Naive thymus-derived CD8-positive, alpha-beta T cell (primary cell): ENCODE results near the gene PDE4D. TPM values are rescaled to one million over a fixed set of nuclear protein-coding genes. Genes with fewer than 3 reads are reported as not detected.

Experiments used
- ATAC-seq, 2 donors: fragments of 150-1000 bp; cut with Tn5 transposase in 1 of 2; sonication (Bioruptor Pico), chemical (Tn5 transposase) in 1 of 2; 1 replicate in 1 of 2; 2 replicates in 1 of 2; pipeline ENCODE4 v1.10.0; 2021; ENCODE audit warnings: mild to moderate bottlenecking in 2 of 2, moderate library complexity in 2 of 2
- POLR2A ChIA-PET: fragments of 350-600 bp; sonication (Branson Sonifier 250); formaldehyde crosslinking; loops from one replicate; lab custom pipeline; 2021; ENCODE audit warnings: antibody characterized with exemption; lab: Charles Lee
- DNase-seq, 10 donors: peaks; one replicate each; pipeline versions ENCODE4 v3.0.0 to v3.0.0-alpha.2; 2020 to 2022
- H3K27ac Mint-ChIP-seq, 10 donors: one replicate each; pipeline ENCODE4 v1.8.0; 2020 to 2022; ENCODE audit warnings: mild to moderate bottlenecking in 10 of 10, mixed read lengths in 10 of 10, moderate library complexity in 4 of 10, inconsistent platforms in 1 of 10
- H3K27me3 Mint-ChIP-seq, 5 donors: one replicate each; pipeline ENCODE4 v1.8.0; 2021 to 2022; ENCODE audit warnings: mixed read lengths in 5 of 5
- H3K36me3 Mint-ChIP-seq, 3 donors: one replicate each; pipeline ENCODE4 v1.8.0; 2020 to 2022; ENCODE audit warnings: mixed read lengths in 3 of 3, mild to moderate bottlenecking in 2 of 3, inconsistent platforms in 1 of 3
- H3K4me1 Mint-ChIP-seq, 4 donors: one replicate each; pipeline ENCODE4 v1.8.0; 2021 to 2022; ENCODE audit warnings: mixed read lengths in 4 of 4
- H3K4me3 Mint-ChIP-seq, 10 donors: one replicate each; pipeline ENCODE4 v1.8.0; 2020 to 2022; ENCODE audit warnings: mild to moderate bottlenecking in 10 of 10, mixed read lengths in 10 of 10, moderate library complexity in 6 of 10, inconsistent platforms in 1 of 10
- H3K9me3 Mint-ChIP-seq, 9 donors: one replicate each; pipeline ENCODE4 v1.8.0; 2020 to 2022; ENCODE audit warnings: mixed read lengths in 9 of 9, mild to moderate bottlenecking in 3 of 9, inconsistent platforms in 1 of 9, moderate library complexity in 1 of 9
- polyA plus RNA-seq, 3 donors: library from polyadenylated mRNA; unstranded; fragments of 300-500 nt; fragmentation: Illumina TruSeq; gene quantifications; one replicate each; pipeline ENCODE4 v1.2.3, GENCODE V29; 2021
- total RNA-seq, 8 experiments: library from RNA in 2 of 8; stranded (reverse) in 2 of 8; gene quantifications; one replicate each; pipeline ENCODE4 v1.2.3 and lab custom pipeline; 2021 to 2026

PDE4D gene
- total and polyA plus RNA-seq, 5 experiments from 2014 or later: 5.8 to 35.9 (median 8.8) TPM

DNA sequence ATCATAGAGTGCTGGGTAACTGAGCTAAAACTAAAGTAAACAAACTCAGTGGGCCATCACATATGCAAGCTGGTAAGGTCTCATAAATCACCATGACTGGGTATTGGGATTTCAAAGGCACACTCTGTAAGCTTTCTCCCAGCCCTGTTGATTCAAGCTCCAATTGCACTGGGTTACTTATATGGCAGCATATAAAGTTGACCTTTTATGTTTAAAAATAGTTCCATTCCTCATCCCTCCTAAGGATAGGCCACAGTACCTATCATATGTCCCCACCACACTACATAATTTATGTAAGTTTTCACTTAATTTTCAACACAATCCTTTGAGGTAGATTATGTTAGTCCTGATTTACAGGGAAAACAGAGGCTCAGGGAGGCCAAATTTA, 872.2 kb downstream of the PDE4D start:
- Mint-ChIP-seq H3K27me3 (no peaks in the 10 kb centered on the region), H3K4me1 (peaks cover 33 to 53% (median 48%) of the 10 kb centered on the region in 4 donors), H3K36me3 (peaks cover 30 to 84% (median 60%) of the 10 kb centered on the region in 3 donors), H3K4me3 (no peak overlapping the region), H3K27ac (peak overlapping the region in 2 of 10 donors; percentile 20 to 74), H3K9me3 (peaks cover 1 to 12% (median 9%) of the 10 kb centered on the region in 9 donors)
- DNase-seq: no peak
- ATAC-seq: no peak
- POLR2A ChIA-PET: interaction anchor here (1.4 kb wide), 1 partner anchor 18 kb away, joined by 3 read pairs; no protein-coding TSS in a partner anchor

DNA sequence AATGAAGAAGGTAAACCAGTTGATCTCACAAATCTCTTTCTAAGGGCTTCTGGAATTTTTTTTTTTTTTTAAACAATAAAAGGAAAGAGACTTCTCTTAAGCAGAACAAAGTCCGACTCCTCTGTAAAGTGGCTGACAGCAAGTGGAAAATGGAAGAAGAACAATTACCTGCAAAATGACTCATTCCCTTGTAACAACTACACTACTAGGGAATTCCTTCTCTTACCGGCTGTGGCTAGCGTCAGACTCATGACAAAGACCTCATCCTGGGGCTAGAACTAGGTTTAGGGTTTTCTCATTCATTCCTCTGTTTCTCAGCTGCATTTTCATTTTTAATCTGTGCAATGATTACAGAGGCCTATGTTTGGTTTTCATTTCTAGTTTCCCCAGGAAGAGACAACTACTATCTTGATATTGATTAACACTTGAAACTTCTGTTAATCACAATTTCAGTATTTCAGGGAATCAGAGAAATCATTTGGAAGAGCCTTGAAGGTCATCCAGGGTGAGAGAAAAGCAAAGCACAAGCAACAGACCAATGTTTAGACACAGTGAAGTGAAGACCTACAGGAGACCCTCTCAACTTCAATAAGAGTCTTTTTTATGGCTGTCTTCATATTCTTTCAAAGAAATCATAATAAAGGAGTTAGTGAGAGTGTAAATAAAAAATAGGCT, 872.8 kb downstream of the PDE4D start:
- DNase-seq: no peak
- peak in 1 of 2 donors; percentile 17 for ATAC-seq
- POLR2A ChIA-PET: interaction anchor here (1.4 kb wide), 1 partner anchor 18 kb away, joined by 3 read pairs; no protein-coding TSS in a partner anchor
- peaks cover 29 to 84% (median 63%) of the 10 kb centered on the region in 3 donors for H3K36me3 Mint-ChIP-seq
- H3K27ac Mint-ChIP-seq: peak overlapping the region in 2 of 10 donors; percentile 34 to 74
- H3K4me3 Mint-ChIP-seq: peak overlapping the region in 2 of 10 donors; percentile 2 to 3
- H3K27me3 Mint-ChIP-seq: no peaks in the 10 kb centered on the region
- peaks cover 1 to 16% (median 10%) of the 10 kb centered on the region in 9 donors for H3K9me3 Mint-ChIP-seq
- peaks cover 31 to 48% (median 42%) of the 10 kb centered on the region in 4 donors for H3K4me1 Mint-ChIP-seq

DNA sequence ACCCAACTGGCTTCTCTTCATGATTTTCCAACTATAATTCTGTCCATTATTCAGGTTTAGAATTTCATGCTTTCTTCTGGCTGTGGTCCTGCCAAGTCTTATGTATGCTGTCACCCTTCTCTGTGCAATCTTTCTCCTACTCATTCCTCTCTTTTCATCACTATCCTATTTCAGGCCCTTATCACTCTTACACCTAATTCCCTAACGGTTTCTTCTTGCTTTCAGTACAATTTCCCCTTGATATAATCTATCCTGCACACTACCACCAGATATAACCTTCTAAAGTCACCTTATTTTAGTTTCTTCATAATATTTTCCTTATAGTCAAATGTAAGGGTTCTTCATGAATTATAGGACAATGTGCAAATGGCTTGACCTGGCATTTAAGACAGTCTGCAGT, 874.4 kb downstream of the PDE4D start:
- Mint-ChIP-seq H3K36me3 (peaks cover 32 to 85% (median 70%) of the 10 kb centered on the region in 3 donors), H3K27ac (peak overlapping the region in 4 of 10 donors; percentile 0 to 58 (median 40)), H3K27me3 (no peaks in the 10 kb centered on the region), H3K4me1 (peaks cover 34 to 49% (median 39%) of the 10 kb centered on the region in 4 donors), H3K9me3 (peaks cover 4 to 26% (median 12%) of the 10 kb centered on the region in 9 donors), H3K4me3 (no peak overlapping the region)
- POLR2A ChIA-PET: no interaction called here
- no peak for ATAC-seq
- no peak for DNase-seq

DNA sequence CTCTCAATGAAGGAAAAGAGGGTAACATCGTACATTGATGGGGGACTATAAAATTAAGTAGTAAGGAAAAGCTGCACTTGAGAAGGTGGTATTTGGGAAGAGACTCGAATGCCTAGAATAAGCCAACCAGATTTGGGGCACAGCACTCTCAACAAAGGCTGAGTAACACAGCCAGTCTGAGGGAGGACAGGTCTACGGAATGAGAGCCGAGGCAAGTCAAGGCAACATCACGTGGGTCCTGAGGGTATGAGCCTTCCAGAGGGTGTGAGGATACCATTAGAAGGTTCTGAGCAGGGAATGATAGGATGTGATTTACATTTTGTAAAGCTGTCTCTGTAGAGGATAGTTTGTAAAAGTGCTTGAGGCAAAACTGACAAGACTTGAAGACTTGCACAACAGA, 876.6 kb downstream of the PDE4D start:
- peaks cover 33 to 49% (median 39%) of the 10 kb centered on the region in 4 donors for H3K4me1 Mint-ChIP-seq
- H3K4me3 Mint-ChIP-seq: peak overlapping the region in 1 of 10 donors; percentile 26
- H3K36me3 Mint-ChIP-seq: peaks cover 48 to 94% (median 84%) of the 10 kb centered on the region in 3 donors
- H3K27ac Mint-ChIP-seq: peak overlapping the region in 2 of 10 donors; percentile 13 to 88
- ATAC-seq (no peak), DNase-seq (no peak)
- POLR2A ChIA-PET: no interaction called here
- no peaks in the 10 kb centered on the region for H3K27me3 Mint-ChIP-seq
- H3K9me3 Mint-ChIP-seq: peaks cover 4 to 42% (median 24%) of the 10 kb centered on the region in 9 donors

DNA sequence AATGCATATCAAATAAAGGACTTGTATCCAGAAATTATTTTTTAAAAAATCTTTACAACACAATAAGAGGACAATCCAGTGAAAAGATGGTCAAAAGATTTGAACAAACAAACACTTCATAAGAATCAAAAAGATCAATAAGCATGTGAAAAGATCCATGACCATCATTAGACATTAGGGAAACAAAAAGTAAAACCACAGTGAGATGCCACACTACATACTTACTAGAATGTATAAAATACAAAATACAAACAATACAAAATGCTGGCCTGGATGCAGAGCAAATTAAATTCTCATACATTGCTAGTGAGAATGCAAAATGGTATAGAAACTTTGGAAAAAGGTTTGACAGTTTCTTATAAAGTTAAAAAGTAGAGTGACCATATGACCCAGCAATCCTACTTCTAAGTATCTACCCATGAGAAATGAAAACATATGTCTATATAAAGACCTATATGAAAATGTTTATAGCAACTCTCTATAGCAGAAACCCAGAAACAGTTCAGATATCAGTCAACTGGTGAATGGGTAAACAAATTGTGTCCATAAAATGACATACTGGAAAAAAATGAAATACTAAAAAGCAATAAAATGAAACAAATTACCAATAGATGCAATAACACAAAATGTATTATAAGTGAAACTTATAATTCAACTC, 884.6 kb downstream of the PDE4D start:
- ATAC-seq (no peak), DNase-seq (no peak)
- Mint-ChIP-seq H3K4me1 (peaks cover 14 to 48% (median 43%) of the 10 kb centered on the region in 4 donors), H3K36me3 (peaks cover 31 to 54% (median 35%) of the 10 kb centered on the region in 3 donors), H3K27me3 (no peaks in the 10 kb centered on the region), H3K9me3 (peaks cover 2 to 30% (median 25%) of the 10 kb centered on the region in 9 donors), H3K27ac (peak overlapping the region in 1 of 10 donors; percentile 39), H3K4me3 (no peak overlapping the region)
- POLR2A ChIA-PET: no interaction called here

DNA sequence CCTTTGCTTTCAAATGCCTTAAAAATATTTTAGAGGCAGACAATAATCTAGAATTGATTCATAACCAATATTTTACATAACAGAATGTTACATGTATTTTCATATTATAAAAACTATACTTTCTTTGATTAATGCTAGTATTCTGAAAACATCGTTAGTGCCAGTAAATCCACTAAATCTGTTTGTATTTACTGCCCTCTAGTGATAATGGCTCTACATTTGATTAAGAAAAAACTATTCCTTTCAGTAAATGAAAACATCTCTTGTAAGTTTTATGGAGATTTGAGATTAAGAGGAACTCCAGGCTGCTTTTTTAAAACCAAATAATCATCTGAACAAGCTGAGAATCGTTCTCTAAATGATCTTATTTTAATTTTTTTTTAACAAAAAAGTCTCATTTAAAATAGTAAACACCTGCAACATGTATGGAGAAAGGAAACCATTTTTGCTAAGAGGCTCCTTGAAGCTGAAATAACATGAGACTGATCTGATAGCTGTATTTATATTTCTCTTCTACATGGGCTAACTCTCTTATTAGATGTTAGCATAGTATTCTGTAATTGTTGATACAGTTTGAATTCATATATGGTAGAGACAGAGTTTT, 886.0 kb downstream of the PDE4D start:
- DNase-seq (peak in 3 of 10 donors; percentile 11 to 19 (median 14)), ATAC-seq (no peak)
- H3K4me1 Mint-ChIP-seq: peaks cover 15 to 51% (median 47%) of the 10 kb centered on the region in 4 donors
- H3K27me3 Mint-ChIP-seq: no peaks in the 10 kb centered on the region
- POLR2A ChIA-PET: no interaction called here
- H3K36me3 Mint-ChIP-seq: peaks cover 17 to 45% (median 21%) of the 10 kb centered on the region in 3 donors
- H3K4me3 Mint-ChIP-seq: no peak overlapping the region
- peaks cover under 1 to 22% (median 16%) of the 10 kb centered on the region in 9 donors for H3K9me3 Mint-ChIP-seq
- no peak overlapping the region for H3K27ac Mint-ChIP-seq

DNA sequence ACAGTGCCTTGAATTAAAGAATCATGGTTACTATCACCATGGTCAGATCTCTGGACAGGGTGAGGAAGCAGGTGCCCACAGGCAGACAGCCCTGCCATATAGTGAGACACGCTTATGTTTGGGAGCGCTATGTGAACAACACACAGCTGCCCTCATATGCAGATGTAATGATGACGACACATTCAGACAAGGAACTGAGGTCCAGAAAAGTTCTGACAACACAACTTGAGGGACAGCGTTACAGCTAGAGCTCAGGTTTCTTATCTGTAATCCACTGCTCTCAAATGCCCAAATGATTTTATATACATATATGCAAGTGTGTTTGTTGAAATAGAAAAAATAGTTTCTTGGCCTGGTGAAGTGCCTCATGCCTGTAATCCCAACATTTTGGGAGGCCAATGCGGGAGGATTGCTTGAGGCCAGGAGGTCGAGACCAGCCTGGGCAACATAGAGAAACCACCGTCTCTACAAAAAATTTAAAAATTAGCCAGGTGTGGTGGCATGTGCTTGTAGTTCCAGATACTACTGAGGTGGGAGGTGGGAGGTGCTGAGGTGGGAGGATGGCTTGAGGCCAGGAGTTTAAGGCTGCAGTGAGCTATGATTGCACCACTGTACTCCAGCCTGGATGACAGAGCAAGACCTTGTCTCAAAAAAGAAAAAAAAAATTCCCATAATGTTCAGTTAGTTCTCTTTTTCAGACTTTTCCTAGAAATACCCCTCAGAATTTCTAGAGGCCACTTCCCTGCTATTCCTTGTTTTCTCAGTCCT, 887.4 kb downstream of the PDE4D start:
- no peak for DNase-seq
- no peak overlapping the region for H3K27ac Mint-ChIP-seq
- POLR2A ChIA-PET: no interaction called here
- ATAC-seq: no peak
- peaks cover 0 to 7% (median 3%) of the 10 kb centered on the region in 9 donors for H3K9me3 Mint-ChIP-seq
- H3K4me3 Mint-ChIP-seq: no peak overlapping the region
- peaks cover 5 to 31% (median 9%) of the 10 kb centered on the region in 3 donors for H3K36me3 Mint-ChIP-seq
- peaks cover 21 to 65% (median 56%) of the 10 kb centered on the region in 4 donors for H3K4me1 Mint-ChIP-seq
- H3K27me3 Mint-ChIP-seq: no peaks in the 10 kb centered on the region

DNA sequence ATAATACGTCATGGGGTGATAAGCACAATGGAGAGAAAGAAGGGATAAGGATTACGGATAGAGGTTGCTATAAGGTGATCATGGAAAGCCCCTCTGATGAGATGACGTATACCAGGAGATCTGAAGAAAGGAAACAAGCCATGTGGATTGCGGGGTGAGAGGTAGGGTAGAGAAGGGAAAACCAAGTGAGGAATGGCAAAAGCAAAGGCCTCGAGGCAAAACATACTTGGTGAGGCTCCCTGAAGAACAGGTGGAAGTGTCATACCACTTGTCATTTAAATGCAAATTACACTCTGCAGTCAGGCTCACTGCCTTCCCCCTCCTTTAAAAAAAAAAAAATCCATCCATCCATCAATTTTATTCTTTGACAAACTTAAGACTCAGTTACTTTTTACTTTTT, 889.9 kb downstream of the PDE4D start:
- ATAC-seq (no peak), DNase-seq (no peak)
- H3K9me3 Mint-ChIP-seq: no peaks in the 10 kb centered on the region
- H3K4me1 Mint-ChIP-seq: peaks cover 27 to 71% (median 66%) of the 10 kb centered on the region in 4 donors
- H3K36me3 Mint-ChIP-seq: peaks cover 0 to 23% (median 5%) of the 10 kb centered on the region in 3 donors
- peak overlapping the region in 1 of 10 donors; percentile 38 for H3K27ac Mint-ChIP-seq
- H3K4me3 Mint-ChIP-seq: no peak overlapping the region
- H3K27me3 Mint-ChIP-seq: no peaks in the 10 kb centered on the region
- POLR2A ChIA-PET: no interaction called here

DNA sequence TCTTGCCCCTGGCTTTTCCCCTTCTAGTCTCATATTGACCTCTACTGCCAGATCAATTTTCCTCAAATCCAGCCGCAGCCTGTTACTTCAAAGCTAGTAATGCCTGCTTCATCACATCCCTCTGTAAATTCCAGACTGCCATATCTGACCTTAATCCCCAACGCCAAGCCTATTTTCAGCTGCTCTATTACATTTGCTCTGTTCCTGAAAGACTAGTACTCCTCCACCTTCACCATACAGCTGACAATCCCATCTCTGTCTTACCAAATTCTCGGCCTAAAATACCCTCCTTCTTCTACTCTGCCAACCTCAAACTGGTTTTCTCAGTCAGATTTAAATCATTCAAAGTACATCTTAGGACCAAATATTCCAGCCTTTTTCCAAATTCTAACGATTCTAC, 890.4 kb downstream of the PDE4D start:
- H3K9me3 Mint-ChIP-seq: no peaks in the 10 kb centered on the region

DNA sequence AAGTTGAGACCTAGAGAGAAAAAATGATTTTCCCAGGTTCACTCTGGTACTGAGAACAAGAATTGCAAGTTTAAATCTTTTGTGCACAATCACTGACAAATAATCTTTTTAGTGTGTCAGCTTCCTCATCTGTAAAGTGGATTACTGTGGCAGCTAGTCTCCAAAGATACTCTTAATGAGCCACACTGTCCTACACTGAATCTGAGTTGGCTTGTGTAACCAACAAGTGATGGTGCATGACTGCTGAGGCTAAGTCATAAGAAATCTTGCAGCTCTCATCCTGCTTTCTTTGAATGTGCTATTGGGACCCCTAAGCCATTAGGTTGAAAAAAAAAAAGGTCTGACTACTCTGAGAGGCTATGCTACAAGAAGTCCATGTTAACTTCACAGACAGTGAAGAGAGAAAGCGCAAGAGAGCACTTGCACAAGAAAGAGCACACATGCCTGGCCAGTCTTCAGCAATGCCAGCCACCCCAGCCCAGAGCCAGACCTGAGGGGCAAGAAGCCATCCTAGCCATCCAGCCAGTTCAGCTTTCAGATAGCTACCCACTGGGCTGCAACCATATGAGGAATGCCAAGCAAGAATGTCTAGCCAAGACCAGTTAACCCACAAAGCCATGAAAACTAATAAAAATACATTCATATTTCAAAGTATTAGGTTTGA, 891.2 kb downstream of the PDE4D start:
- Mint-ChIP-seq H3K4me3 (no peak overlapping the region), H3K4me1 (peaks cover 27 to 69% (median 67%) of the 10 kb centered on the region in 4 donors), H3K27me3 (no peaks in the 10 kb centered on the region), H3K36me3 (peaks cover 0 to 21% (median 5%) of the 10 kb centered on the region in 3 donors), H3K27ac (peak overlapping the region in 3 of 10 donors; percentile 2 to 38 (median 10)), H3K9me3 (no peaks in the 10 kb centered on the region)
- no peak for DNase-seq
- no peak for ATAC-seq
- POLR2A ChIA-PET: no interaction called here

More for the DNA sequence above, 890.4 kb downstream of the PDE4D start:
- Mint-ChIP-seq H3K27me3 (no peaks in the 10 kb centered on the region), H3K4me1 (peaks cover 27 to 69% (median 68%) of the 10 kb centered on the region in 4 donors), H3K36me3 (peaks cover 0 to 21% (median 5%) of the 10 kb centered on the region in 3 donors), H3K4me3 (peak overlapping the region in 1 of 10 donors; percentile 5), H3K27ac (peak overlapping the region in 3 of 10 donors; percentile 0 to 47 (median 38))
- no peak for DNase-seq
- POLR2A ChIA-PET: no interaction called here
- no peak for ATAC-seq

DNA sequence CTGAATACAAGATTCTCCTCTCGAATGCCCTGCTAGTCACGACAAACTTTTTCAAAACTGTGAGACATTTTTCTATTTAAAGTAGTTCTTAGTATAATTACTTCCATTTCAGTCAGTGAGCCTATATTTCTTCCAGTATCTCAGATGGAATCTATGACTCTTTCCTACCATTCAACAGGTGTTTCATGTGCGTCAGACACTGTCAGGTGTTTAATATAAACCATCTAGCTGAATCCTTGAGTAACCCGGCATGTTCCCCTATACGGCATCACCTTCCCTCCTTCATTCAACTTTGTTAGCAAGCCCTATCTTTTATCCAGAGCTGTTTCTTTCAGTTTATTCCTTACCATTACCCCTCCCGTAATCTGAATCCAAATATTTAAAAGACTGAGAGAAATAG, 891.8 kb downstream of the PDE4D start:
- Mint-ChIP-seq H3K4me3 (peak overlapping the region in 1 of 10 donors; percentile 24), H3K27ac (peak overlapping the region in 3 of 10 donors; percentile 20 to 38 (median 20)), H3K4me1 (peaks cover 27 to 68% (median 67%) of the 10 kb centered on the region in 4 donors), H3K27me3 (no peaks in the 10 kb centered on the region), H3K36me3 (peaks cover 0 to 21% (median 5%) of the 10 kb centered on the region in 3 donors), H3K9me3 (no peaks in the 10 kb centered on the region)
- no peak for DNase-seq
- ATAC-seq: no peak
- POLR2A ChIA-PET: no interaction called here
